ENCODE measurements around the gene LRRC15. TPM values are rescaled to one million over a fixed set of nuclear protein-coding genes. Genes with fewer than 3 reads are reported as not detected.

LRRC15 gene
- total and polyA plus RNA-seq, 2 donors, result 0.08 to 0.11 TPM

DNA sequence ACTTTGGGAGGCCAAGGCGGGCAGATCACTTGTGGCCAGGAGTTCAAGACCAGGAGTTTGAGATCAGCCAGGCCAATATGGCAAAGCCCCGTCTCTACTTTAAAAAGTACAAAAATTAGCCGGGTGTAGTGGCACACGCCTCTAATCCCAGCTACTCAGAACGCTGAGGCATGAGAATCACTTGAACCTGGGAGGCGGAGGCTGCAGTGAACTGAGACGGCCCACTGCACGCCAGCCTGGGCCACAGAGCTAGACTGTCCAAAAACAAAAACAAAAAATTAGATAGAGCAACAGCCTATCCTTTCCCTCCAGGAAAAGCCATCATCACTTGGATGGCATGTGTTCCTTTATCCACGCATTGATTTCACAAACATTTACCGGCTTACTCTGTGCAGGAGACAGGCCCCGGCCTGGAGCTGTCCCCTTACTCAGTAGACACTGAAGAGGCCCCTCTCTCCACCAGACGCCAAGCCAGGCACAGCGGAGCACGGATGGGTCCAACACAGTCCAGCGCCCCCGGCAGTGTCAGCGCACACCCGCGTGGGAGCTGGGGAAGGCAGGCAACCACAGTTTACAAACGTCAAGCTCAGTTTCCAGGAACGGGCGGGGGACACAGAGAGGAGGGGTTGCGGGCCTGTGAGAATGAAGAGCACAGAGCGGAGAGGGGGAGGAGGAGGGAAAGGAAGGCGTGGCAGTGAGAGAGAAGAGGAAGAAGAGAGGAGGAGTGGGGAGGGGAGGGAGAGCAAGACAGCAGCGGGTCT, 26.4 kb upstream of the LRRC15 start:
- no peak for DNase-seq (ENCODE audit: extremely low spot score)
- WGBS, result 33% methylated on average over 26 of the region's 26 CpGs
- Histone ChIP-seq H3K27ac (ENCODE audit: low read depth) (peak overlapping the region; percentile 85), H3K4me3 (ENCODE audit: low read depth, low read length) (peak overlapping the region; percentile 1), H3K4me1 (ENCODE audit: insufficient read depth) (peaks cover 2% of the 10 kb centered on the region), H3K36me3 (ENCODE audit: insufficient read depth) (no peaks in the 10 kb centered on the region)

DNA sequence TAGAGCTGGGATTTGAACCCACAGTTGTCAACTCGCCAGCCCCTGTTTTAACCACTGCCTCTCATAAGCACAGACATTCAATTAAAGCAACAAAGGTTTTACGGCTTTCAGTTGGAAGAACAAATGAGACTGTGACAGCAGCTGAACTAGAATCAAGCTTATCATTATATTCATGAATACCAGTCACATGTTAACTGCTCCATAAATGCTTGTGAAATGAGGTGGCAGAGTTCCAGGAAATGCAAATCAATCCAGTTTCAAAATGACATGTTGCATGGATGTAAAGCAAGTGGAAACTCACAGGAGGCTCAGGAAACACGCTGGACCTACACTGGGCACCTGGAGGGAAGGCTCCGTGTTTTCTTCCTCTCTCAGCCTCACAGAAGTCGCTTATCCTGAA, 25.7 kb upstream of the LRRC15 start:
- Histone ChIP-seq H3K4me3 (ENCODE audit: low read depth, low read length) (no peak overlapping the region), H3K36me3 (ENCODE audit: insufficient read depth) (no peaks in the 10 kb centered on the region), H3K4me1 (ENCODE audit: insufficient read depth) (peaks cover 2% of the 10 kb centered on the region), H3K27ac (ENCODE audit: low read depth) (no peak overlapping the region)
- WGBS, result 83% methylated on average over 5 of the region's 5 CpGs
- no peak for DNase-seq (ENCODE audit: extremely low spot score)

GRCh38 chr3:194392576-194392975, 23.0 kb upstream of the LRRC15 start:
- no peak overlapping the region for H3K4me3 ChIP-seq (ENCODE audit: low read depth, low read length)
- H3K27ac ChIP-seq (ENCODE audit: low read depth), result no peak overlapping the region
- 87% methylated on average over 7 of the region's 7 CpGs for WGBS
- DNase-seq (ENCODE audit: extremely low spot score), result no peak
- H3K4me1 ChIP-seq (ENCODE audit: insufficient read depth), result peaks cover 2% of the 10 kb centered on the region
- no peaks in the 10 kb centered on the region for H3K36me3 ChIP-seq (ENCODE audit: insufficient read depth)

DNA sequence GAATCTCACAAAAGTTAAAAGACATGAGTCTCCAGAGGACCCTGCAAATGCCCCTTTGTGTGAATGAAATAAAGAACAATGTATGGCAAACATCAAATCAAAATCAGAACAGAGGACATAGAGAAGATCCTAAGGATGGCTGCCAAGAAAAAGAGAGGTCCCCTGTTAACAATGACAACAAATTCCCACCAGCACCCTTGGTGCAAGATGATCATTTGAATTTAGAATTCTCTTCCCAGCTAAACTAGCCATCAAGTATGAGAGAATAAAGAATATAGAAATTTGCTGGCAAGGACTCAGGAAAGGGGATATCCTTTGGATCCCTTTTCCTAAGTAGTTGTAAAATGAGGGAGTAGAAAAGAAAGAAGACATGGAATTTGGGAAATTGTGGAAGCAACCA, 21.3 kb upstream of the LRRC15 start:
- Histone ChIP-seq H3K27ac (ENCODE audit: low read depth) (no peak overlapping the region), H3K36me3 (ENCODE audit: insufficient read depth) (no peaks in the 10 kb centered on the region), H3K4me1 (ENCODE audit: insufficient read depth) (no peaks in the 10 kb centered on the region), H3K4me3 (ENCODE audit: low read depth, low read length) (no peak overlapping the region)
- no peak for DNase-seq (ENCODE audit: extremely low spot score)

DNA sequence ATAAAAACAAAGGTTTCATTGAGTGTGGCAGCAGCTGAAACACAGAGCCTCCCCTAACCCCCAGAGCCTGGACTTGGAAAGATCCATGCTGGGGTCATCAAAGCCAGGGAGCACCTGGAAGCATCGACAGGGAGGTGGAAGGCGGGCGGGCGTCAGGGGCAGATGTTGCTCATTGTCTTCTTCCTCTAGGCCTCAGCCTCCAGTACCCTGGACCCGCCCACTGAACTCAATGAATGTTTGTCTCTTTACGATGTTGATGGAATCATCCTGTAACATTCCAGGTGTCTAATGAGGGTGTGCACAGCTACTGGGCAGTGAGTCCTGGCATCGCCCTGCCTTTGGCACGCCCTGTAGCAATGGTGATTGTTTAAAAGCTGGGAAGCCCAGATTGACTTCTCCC, 19.7 kb upstream of the LRRC15 start:
- 93% methylated on average over 8 of the region's 8 CpGs for WGBS
- no peak for DNase-seq (ENCODE audit: extremely low spot score)
- Histone ChIP-seq H3K4me3 (ENCODE audit: low read depth, low read length) (no peak overlapping the region), H3K36me3 (ENCODE audit: insufficient read depth) (no peaks in the 10 kb centered on the region), H3K4me1 (ENCODE audit: insufficient read depth) (no peaks in the 10 kb centered on the region), H3K27ac (ENCODE audit: low read depth) (no peak overlapping the region)

DNA sequence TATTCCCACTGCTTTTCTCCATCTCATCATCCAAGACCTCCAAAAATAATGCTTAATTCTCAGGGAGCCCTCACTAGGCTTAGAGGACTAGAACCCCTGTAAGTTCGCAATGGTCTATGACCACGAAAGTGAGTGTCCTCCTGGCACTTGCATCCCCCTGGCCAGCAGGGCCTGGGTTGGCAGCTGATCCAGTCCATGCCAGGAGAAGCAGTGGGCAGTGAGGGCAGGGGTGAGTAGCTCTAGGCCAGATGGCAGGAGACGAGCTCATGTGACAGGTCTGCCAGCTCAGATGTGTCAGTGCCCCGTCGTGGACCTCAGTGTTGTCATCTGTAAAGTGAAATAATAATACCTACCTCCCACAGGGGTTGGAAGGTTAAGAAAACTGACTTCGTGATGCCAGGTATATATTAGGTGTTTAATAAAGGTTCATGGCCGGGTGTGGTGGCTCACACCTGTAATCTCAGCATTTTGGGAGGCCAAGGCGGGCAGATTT, 18.4 kb upstream of the LRRC15 start:
- 95% methylated on average over 8 of the region's 8 CpGs for WGBS

DNA sequence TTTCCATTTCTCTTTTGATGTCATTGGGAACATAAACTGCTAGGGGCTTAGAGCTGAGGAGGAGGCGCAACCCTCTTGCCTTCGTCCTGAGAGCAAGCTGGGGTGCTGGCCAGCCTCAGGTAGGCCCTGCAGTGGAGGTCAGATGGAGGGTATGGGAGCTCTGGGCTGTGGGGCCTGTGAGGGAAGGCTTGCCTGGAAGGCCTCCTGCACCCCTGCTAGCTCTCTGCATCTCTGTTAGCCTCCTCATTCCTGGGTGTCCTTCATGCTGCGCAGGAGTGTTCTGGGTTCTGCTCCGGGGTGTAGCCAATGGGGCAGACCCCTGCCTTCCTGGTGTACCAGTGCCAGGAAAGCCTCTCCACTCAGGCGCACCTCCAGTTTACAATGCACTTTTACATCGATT, 17.7 kb upstream of the LRRC15 start:
- H3K36me3 ChIP-seq (ENCODE audit: insufficient read depth), result no peaks in the 10 kb centered on the region
- no peaks in the 10 kb centered on the region for H3K4me1 ChIP-seq (ENCODE audit: insufficient read depth)
- DNase-seq (ENCODE audit: extremely low spot score), result no peak
- WGBS, result 97% methylated on average over 6 of the region's 6 CpGs
- no peak overlapping the region for H3K4me3 ChIP-seq (ENCODE audit: low read depth, low read length)
- H3K27ac ChIP-seq (ENCODE audit: low read depth), result no peak overlapping the region

More for the DNA sequence above, 18.4 kb upstream of the LRRC15 start:
- Histone ChIP-seq H3K4me3 (ENCODE audit: low read depth, low read length) (no peak overlapping the region), H3K27ac (ENCODE audit: low read depth) (no peak overlapping the region), H3K36me3 (ENCODE audit: insufficient read depth) (no peaks in the 10 kb centered on the region), H3K4me1 (ENCODE audit: insufficient read depth) (no peaks in the 10 kb centered on the region)
- no peak for DNase-seq (ENCODE audit: extremely low spot score)

- Histone ChIP-seq H3K4me1 (ENCODE audit: insufficient read depth) (no peaks in the 10 kb centered on the region), H3K36me3 (ENCODE audit: insufficient read depth) (no peaks in the 10 kb centered on the region), H3K27ac (ENCODE audit: low read depth) (no peak overlapping the region), H3K4me3 (ENCODE audit: low read depth, low read length) (no peak overlapping the region)
- WGBS, result 68% methylated on average over 7 of the region's 7 CpGs
- no peak for DNase-seq (ENCODE audit: extremely low spot score)
These were observed 17.1 kb upstream of the LRRC15 start for GRCh38 chr3:194386648-194387047.

- 67% methylated on average over 15 of the region's 15 CpGs for WGBS
- Histone ChIP-seq H3K36me3 (ENCODE audit: insufficient read depth) (no peaks in the 10 kb centered on the region), H3K4me1 (ENCODE audit: insufficient read depth) (no peaks in the 10 kb centered on the region), H3K27ac (ENCODE audit: low read depth) (no peak overlapping the region), H3K4me3 (ENCODE audit: low read depth, low read length) (no peak overlapping the region)
- DNase-seq (ENCODE audit: extremely low spot score), result no peak
These were observed 16.5 kb upstream of the LRRC15 start for GRCh38 chr3:194386066-194386465.

GRCh38 chr3:194384569-194385001, 15.0 kb upstream of the LRRC15 start:
- 90% methylated on average over 12 of the region's 12 CpGs for WGBS
- Histone ChIP-seq H3K36me3 (ENCODE audit: insufficient read depth) (no peaks in the 10 kb centered on the region), H3K4me3 (ENCODE audit: low read depth, low read length) (no peak overlapping the region), H3K4me1 (ENCODE audit: insufficient read depth) (no peaks in the 10 kb centered on the region), H3K27ac (ENCODE audit: low read depth) (no peak overlapping the region)
- no peak for DNase-seq (ENCODE audit: extremely low spot score)

- Histone ChIP-seq H3K4me1 (ENCODE audit: insufficient read depth) (no peaks in the 10 kb centered on the region), H3K36me3 (ENCODE audit: insufficient read depth) (no peaks in the 10 kb centered on the region), H3K27ac (ENCODE audit: low read depth) (no peak overlapping the region), H3K4me3 (ENCODE audit: low read depth, low read length) (no peak overlapping the region)
- DNase-seq (ENCODE audit: extremely low spot score), result no peak
- 73% methylated on average over 6 of the region's 6 CpGs for WGBS
These were observed 14.6 kb upstream of the LRRC15 start for GRCh38 chr3:194384156-194384555.

GRCh38 chr3:194383276-194383940, 13.9 kb upstream of the LRRC15 start:
- DNase-seq (ENCODE audit: extremely low spot score), result no peak
- no peak overlapping the region for H3K4me3 ChIP-seq (ENCODE audit: low read depth, low read length)
- no peaks in the 10 kb centered on the region for H3K4me1 ChIP-seq (ENCODE audit: insufficient read depth)
- H3K27ac ChIP-seq (ENCODE audit: low read depth), result no peak overlapping the region
- WGBS, result 86% methylated on average over 14 of the region's 14 CpGs
- no peaks in the 10 kb centered on the region for H3K36me3 ChIP-seq (ENCODE audit: insufficient read depth)

DNA sequence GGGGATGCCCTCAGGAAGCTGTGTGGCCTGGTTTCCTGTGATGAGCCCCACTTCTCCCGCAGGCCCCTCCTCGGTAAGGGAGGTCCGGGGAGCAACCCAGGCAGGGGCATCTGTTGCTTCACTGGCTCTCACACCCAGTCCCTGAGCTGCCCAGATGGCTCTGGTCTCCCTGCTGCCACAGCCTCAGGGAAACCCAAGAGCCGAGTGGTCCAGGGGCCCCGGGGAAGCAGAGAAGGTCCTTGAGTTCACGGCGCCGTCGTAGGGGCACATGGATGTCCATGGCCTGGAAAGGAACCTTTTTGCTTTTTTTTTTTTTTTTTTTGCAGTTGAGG, 13.3 kb upstream of the LRRC15 start:
- H3K27ac ChIP-seq (ENCODE audit: low read depth), result no peak overlapping the region
- no peaks in the 10 kb centered on the region for H3K4me1 ChIP-seq (ENCODE audit: insufficient read depth)
- H3K4me3 ChIP-seq (ENCODE audit: low read depth, low read length), result no peak overlapping the region
- H3K36me3 ChIP-seq (ENCODE audit: insufficient read depth), result no peaks in the 10 kb centered on the region
- DNase-seq (ENCODE audit: extremely low spot score), result no peak
- 79% methylated on average over 9 of the region's 9 CpGs for WGBS

GRCh38 chr3:194382196-194382891, 12.8 kb upstream of the LRRC15 start:
- DNase-seq (ENCODE audit: extremely low spot score), result no peak
- H3K27ac ChIP-seq (ENCODE audit: low read depth), result no peak overlapping the region
- 80% methylated on average over 20 of the region's 20 CpGs for WGBS
- H3K4me1 ChIP-seq (ENCODE audit: insufficient read depth), result no peaks in the 10 kb centered on the region
- no peaks in the 10 kb centered on the region for H3K36me3 ChIP-seq (ENCODE audit: insufficient read depth)
- H3K4me3 ChIP-seq (ENCODE audit: low read depth, low read length), result no peak overlapping the region

Data from urinary bladder (tissue), 4 donors.